Measurements from ENCODE around the gene GNA12. TPM values are rescaled to one million over a fixed set of nuclear protein-coding genes. Genes with fewer than 3 reads are reported as not detected.

The GNA12 gene
- total RNA-seq, 1 donor = 22.7 TPM

DNA sequence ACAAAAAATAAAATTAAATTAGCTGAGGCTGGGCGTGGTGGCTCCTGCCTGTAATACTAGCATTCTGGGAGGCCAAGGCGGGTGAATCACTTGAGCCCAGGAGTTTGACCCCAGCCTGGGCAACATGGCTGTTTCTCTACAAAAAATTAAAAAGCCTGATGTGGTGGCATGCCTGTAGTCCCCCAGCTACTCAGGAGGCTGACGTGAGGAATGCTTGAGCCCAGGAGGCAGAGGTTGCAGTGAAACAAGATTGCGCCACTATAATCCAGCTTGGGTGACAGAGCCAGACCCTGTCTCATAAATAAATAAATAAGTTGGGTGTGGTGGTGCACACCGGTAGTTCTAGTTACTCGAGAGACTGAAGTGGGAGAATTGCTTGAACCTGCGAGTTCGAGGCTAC is 65.1 kb downstream of the GNA12 start:
- Histone ChIP-seq H3K9me3 (ENCODE audit: low read depth, low read length) (no peaks in the 10 kb centered on the region), H3K4me1 (ENCODE audit: insufficient read depth, low read length) (peaks cover 17% of the 10 kb centered on the region), H3K4me3 (ENCODE audit: low read length) (no peak overlapping the region), H3K27me3 (ENCODE audit: insufficient read depth, low read length) (no peaks in the 10 kb centered on the region)

DNA sequence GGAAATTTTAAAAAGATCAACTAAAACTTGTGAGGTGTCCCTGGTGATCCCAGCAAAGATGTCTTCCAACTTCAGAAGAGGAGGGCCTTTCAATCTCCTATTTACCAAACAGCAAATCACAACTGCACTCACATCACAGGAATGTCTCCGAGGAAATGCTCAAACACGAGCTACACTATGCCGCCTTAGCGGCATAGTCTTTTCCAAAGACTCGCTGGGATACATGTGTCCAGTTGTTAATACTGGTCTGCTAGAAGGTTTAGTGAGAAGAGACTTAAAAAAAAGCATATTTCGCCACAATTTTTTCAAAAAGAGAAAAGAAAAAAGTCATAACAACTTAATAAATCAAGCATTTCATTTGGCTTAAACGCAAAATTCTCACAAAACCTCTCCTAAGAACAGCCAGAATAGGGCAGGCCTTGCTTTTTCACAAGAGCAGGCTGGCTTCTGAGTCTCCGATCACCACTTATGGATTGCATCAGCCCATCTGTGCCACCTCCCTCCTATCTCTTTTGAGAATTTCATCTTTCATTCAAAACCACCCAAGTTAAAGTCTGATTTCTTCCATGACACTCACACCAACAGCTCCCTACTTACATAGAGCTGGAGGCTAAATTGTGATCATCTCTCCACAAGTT is 66.1 kb downstream of the GNA12 start:
- no peaks in the 10 kb centered on the region for H3K9me3 ChIP-seq (ENCODE audit: low read depth, low read length)
- H3K27me3 ChIP-seq (ENCODE audit: insufficient read depth, low read length) = no peaks in the 10 kb centered on the region
- peaks cover 28% of the 10 kb centered on the region for H3K4me1 ChIP-seq (ENCODE audit: insufficient read depth, low read length)
- H3K4me3 ChIP-seq (ENCODE audit: low read length) = no peak overlapping the region

DNA sequence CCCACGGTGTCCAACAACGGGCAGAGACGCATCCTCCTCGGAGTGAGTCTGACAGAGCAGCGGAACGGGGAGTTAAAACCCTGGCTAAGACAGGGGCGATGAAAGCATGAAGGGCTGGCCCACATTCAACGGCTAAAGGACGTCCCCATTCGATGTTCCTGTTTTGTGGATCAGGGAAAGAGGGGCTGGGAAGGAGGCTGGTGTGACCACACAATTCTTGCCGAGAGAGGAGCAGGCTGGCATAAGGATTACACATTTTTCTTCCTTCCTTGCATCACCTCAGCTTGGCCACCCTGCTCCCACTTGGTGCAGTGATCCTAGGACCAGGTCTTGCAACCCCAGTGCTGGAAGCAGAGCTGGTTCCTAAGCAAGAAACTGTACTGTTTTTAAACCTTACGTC is 67.7 kb downstream of the GNA12 start:
- Histone ChIP-seq H3K4me1 (ENCODE audit: insufficient read depth, low read length) (peaks cover 40% of the 10 kb centered on the region), H3K9me3 (ENCODE audit: low read depth, low read length) (no peaks in the 10 kb centered on the region), H3K27me3 (ENCODE audit: insufficient read depth, low read length) (no peaks in the 10 kb centered on the region), H3K4me3 (ENCODE audit: low read length) (no peak overlapping the region)

DNA sequence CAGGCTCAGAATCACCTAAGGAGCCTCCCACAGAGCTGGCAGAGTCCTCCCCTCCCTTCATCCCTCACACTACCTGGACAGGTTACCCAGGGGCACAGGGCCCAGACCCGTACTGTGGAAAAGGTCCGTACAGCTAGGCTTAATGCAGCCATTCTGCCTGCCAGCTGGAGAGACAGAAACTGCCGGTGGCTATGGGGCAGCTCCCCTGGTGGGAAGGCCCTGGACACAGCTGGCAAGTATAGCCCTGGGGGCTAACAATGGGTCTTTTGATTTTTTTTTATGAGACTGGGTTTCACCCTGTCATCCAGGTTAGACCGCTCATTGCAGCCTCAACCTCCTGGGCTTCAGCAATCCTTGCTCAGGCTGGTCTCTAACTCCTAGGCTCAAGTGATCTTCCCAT is 68.3 kb downstream of the GNA12 start:
- no peaks in the 10 kb centered on the region for H3K9me3 ChIP-seq (ENCODE audit: low read depth, low read length)
- H3K4me1 ChIP-seq (ENCODE audit: insufficient read depth, low read length) = peaks cover 40% of the 10 kb centered on the region
- no peaks in the 10 kb centered on the region for H3K27me3 ChIP-seq (ENCODE audit: insufficient read depth, low read length)
- no peak overlapping the region for H3K4me3 ChIP-seq (ENCODE audit: low read length)

DNA sequence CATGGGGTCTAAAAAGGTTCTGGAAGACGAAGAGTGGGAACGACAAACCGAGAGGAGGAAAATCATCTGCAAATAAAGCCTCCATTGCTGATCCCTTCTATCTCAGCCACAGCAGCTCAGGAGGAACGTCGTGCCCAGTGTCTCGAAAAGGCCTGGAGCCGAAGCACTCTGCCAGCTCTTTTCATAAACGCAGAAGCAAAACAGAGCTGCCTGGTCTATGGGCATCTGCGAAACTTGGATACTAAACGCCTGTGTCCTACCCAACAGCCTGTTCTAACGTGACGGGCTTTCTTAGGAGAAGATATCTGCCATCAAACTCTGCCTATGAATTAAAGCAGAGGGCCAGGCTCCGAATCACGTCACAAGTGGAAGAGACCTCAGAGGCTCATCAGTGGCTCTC is 68.7 kb downstream of the GNA12 start:
- peaks cover 40% of the 10 kb centered on the region for H3K4me1 ChIP-seq (ENCODE audit: insufficient read depth, low read length)
- H3K4me3 ChIP-seq (ENCODE audit: low read length) = no peak overlapping the region
- H3K27me3 ChIP-seq (ENCODE audit: insufficient read depth, low read length) = no peaks in the 10 kb centered on the region
- no peaks in the 10 kb centered on the region for H3K9me3 ChIP-seq (ENCODE audit: low read depth, low read length)

DNA sequence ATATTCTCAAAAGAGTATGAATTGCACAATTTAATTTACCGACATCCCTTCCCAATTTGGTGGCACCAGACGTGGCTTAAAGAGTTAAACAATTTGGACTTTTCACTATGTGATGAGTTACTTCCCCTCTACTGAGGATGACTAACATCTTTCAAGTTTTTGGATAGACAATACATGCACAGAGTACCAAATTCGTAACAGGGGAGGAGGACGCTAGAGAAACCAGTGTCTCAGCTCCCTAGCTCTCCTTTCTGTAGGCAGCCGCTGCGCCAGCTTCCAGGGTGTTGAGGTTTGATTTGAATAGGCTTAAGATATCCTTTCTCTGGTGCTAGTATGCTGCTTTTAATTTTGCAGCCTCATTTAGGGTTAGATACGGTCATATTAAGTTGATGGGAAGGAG is 69.2 kb downstream of the GNA12 start:
- no peak overlapping the region for H3K4me3 ChIP-seq (ENCODE audit: low read length)
- no peaks in the 10 kb centered on the region for H3K27me3 ChIP-seq (ENCODE audit: insufficient read depth, low read length)
- peaks cover 40% of the 10 kb centered on the region for H3K4me1 ChIP-seq (ENCODE audit: insufficient read depth, low read length)
- H3K9me3 ChIP-seq (ENCODE audit: low read depth, low read length) = no peaks in the 10 kb centered on the region

DNA sequence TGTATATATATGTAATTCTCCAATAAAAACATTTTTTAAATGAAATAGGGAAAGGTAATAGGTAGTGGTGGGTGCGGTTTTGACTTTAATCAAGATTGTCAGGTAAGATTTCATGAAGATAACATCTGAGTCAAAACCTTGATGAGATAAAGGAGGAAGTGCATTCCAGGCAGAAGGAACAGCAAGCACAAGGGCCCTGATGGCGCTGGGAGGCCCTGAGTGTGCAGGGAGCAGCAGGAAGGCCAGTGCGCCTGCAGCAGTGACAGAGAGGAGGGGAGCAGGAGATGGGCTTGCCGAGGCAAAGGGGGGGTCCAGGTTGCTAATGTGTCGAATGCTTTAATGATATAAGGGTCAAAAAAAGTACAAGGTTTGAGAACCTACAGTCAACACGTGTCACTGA is 69.8 kb downstream of the GNA12 start:
- no peaks in the 10 kb centered on the region for H3K9me3 ChIP-seq (ENCODE audit: low read depth, low read length)
- no peaks in the 10 kb centered on the region for H3K27me3 ChIP-seq (ENCODE audit: insufficient read depth, low read length)
- no peak overlapping the region for H3K4me3 ChIP-seq (ENCODE audit: low read length)
- peaks cover 40% of the 10 kb centered on the region for H3K4me1 ChIP-seq (ENCODE audit: insufficient read depth, low read length)

DNA sequence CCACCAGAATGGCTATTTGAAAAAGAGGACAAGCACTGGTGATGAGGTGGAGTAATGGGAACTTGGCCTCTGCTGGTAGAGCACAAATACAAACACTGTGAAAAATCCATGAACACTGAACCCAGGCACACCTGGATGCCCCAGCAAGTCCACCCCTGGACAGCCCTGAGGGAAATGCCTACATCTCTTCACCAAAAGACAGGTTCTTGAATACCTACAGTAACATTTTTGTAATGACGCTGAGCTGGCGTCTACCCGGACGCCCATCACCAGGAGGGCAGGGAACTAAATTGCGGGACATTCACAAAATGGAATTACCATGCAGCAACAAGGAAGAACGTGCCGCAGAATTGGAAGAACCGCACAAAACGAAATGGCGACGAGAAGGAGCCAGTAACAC is 70.5 kb downstream of the GNA12 start:
- Histone ChIP-seq H3K9me3 (ENCODE audit: low read depth, low read length) (no peaks in the 10 kb centered on the region), H3K27me3 (ENCODE audit: insufficient read depth, low read length) (no peaks in the 10 kb centered on the region), H3K4me1 (ENCODE audit: insufficient read depth, low read length) (peaks cover 40% of the 10 kb centered on the region), H3K4me3 (ENCODE audit: low read length) (no peak overlapping the region)

DNA sequence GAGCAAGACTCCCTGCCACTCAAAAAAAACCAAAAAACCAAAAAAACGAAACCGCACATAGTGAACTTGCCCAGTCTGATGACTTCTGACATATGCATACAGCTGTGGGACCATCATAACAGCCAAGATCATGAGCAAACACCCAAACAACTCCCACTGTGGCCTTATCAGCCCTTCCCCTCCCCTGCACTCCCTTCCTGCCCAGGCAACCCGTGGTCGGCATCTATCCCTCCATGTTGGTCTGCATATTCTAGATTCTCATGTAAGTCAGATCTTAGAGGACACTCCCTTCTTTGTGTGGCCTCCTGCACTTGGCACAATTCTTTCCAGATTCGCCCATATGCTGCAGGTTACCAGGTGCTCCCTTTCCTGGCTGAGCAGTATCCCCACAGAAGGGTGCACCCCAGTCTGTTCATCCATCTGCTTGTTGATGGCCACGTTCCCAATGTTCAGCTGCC is 72.8 kb downstream of the GNA12 start:
- Histone ChIP-seq H3K4me1 (ENCODE audit: insufficient read depth, low read length) (peaks cover 40% of the 10 kb centered on the region), H3K4me3 (ENCODE audit: low read length) (no peak overlapping the region), H3K9me3 (ENCODE audit: low read depth, low read length) (no peaks in the 10 kb centered on the region), H3K27me3 (ENCODE audit: insufficient read depth, low read length) (no peaks in the 10 kb centered on the region)

DNA sequence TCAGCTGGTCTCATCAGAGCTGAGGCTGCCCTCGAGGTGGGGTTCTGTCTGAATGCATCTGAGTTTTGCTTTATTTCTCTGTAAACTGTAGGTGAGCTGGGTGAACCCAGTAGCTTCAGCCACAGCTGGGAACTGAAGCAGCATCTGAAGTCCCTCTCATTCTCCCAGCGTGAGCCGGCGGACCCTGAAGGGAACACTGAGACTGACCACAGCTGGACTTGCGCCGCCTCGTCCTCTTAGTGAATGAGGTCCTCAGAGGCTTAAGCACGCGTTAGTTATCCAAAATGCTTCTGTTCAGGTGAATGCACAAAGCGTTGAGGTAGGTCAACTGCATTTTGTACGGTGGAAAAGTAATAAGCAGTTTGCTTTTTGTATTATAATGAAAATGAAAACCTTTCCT is 79.5 kb downstream of the GNA12 start:
- Histone ChIP-seq H3K27me3 (ENCODE audit: insufficient read depth, low read length) (no peaks in the 10 kb centered on the region), H3K4me3 (ENCODE audit: low read length) (no peak overlapping the region), H3K9me3 (ENCODE audit: low read depth, low read length) (no peaks in the 10 kb centered on the region), H3K4me1 (ENCODE audit: insufficient read depth, low read length) (peaks cover 19% of the 10 kb centered on the region)

DNA sequence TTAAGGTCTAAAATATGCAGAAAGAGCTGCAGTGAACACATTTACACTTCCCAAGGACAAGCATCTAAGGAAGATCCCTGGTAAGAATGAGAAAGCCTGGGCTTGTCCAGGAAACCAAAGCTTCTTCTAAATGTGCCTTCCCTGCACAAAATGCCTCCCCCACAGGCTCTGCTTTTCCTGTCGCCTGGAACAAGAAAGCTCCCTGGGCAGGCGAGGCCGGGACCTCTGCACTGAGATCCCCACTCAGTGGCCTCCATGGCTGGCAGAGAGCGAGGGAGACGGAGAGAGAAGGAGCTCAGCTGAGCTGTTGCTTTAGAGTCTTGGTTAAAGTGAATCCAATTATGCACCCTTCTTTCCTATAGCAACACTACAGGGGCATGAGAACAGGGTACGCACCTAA is 80.5 kb downstream of the GNA12 start:
- Histone ChIP-seq H3K4me3 (ENCODE audit: low read length) (no peak overlapping the region), H3K9me3 (ENCODE audit: low read depth, low read length) (no peaks in the 10 kb centered on the region), H3K27me3 (ENCODE audit: insufficient read depth, low read length) (no peaks in the 10 kb centered on the region), H3K4me1 (ENCODE audit: insufficient read depth, low read length) (peaks cover 29% of the 10 kb centered on the region)

DNA sequence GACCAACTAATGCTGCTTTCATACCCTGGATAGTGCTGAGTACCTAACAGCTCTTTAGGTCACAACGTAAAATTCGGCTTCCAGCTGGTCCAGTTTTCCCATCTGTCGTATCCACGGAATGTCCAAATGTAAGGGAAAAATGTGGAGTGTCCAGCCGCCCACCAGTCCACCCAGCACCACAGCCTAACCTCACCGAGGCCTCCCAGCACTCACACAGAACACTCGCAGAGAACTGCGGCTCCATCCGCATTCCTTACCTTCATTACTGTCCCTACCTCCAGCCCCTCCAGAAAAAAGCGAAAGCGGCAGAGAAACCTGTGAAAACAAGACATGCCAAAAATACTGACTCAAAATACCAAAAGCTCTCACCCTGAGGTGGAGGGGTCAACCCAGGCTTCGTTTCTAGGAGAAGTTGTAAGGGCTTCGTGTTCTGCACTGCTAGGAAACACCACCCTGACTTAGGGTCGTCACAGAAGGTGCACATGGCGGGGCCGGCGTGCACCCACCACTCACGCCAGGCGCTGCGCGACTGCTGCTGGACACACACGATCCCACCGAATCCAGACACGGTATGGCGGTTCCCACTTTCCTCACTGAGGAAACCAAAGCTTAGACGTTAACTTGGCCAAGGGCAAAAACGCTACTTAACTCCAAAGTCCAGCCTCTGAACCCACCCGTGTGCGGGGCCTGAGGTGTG is 82.2 kb downstream of the GNA12 start:
- Histone ChIP-seq H3K4me3 (ENCODE audit: low read length) (no peak overlapping the region), H3K9me3 (ENCODE audit: low read depth, low read length) (no peaks in the 10 kb centered on the region), H3K27me3 (ENCODE audit: insufficient read depth, low read length) (no peaks in the 10 kb centered on the region), H3K4me1 (ENCODE audit: insufficient read depth, low read length) (peaks cover 45% of the 10 kb centered on the region)

DNA sequence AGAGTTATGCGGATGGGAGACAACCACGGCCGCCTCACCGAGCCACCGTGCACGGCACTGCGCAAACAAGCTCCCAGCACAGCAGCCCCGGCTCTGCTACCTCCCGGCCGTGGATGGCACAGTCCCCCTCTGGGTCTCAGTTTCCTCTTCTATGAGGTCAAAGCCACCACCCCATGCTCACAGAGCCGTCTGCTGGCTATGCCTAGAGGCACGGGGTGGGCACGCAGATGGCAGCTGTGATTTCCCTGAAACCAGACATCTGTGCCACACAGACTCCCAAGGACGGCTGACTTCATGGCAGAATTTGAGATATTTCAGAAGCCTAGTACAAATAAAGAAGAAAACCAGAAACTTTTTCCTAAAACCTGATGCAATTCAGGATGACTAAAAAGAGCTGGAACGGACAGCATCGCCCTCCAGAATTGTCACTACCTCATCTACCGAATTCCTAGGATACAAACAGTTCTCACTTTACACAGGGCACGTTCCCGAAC is 82.9 kb downstream of the GNA12 start:
- no peaks in the 10 kb centered on the region for H3K9me3 ChIP-seq (ENCODE audit: low read depth, low read length)
- H3K4me3 ChIP-seq (ENCODE audit: low read length) = no peak overlapping the region
- peaks cover 51% of the 10 kb centered on the region for H3K4me1 ChIP-seq (ENCODE audit: insufficient read depth, low read length)
- H3K27me3 ChIP-seq (ENCODE audit: insufficient read depth, low read length) = no peaks in the 10 kb centered on the region

DNA sequence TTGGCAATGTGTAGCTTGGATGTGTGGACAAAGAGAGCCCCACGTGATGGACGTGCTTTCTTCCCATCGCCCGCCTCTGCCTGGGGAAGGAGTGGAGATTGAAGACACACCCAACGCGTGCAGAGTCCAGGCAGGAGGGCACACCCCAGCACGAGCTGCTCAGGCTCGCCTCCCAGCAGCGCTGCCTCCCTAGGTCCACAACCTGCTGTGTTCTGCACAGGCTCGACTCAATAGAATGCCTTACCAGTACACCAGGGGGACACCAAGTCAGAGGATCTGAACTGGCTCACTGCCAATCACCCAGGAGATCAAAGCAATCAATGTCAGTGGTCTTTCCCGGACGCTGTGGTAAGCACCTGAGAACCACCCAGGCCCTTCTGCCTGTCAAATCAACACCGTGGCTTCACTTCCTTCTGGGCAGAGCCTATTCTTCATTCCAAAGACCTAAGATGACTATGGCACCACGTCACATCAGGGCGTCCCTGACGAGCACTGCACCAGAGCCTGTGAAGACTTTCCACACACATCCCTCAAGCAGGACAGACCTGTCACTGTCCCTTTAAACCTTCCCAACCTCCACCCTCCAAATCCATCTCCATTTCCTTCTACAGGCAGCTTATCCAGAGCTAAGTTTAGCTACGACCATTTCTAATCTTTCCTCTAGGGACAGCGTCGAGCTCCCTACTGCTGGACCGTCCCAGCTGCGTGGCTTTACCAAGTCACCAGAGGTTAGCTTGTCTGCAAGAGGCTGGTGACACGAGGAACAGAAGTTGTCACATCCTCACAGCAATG is 83.8 kb downstream of the GNA12 start:
- H3K27me3 ChIP-seq (ENCODE audit: insufficient read depth, low read length) = no peaks in the 10 kb centered on the region
- peaks cover 51% of the 10 kb centered on the region for H3K4me1 ChIP-seq (ENCODE audit: insufficient read depth, low read length)
- H3K4me3 ChIP-seq (ENCODE audit: low read length) = no peak overlapping the region
- no peaks in the 10 kb centered on the region for H3K9me3 ChIP-seq (ENCODE audit: low read depth, low read length)

DNA sequence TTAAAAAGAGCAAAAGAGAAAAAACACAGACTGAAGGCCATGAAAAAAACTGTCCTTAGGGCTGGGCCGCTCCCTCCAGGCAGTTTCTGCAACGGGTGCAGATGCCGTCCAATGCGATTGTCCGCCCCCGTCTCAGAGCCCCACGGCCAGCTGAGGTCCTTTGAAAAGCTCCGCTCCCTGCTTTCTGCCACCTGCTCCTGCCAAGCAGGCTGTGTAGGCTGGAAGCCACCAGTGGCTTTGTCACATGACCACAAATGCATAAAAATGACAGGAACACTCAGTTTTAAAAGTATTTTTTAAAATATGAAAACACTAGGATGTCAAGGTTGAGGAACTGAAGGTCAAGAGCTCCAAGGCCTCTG is 84.4 kb downstream of the GNA12 start:
- Histone ChIP-seq H3K4me1 (ENCODE audit: insufficient read depth, low read length) (peaks cover 51% of the 10 kb centered on the region), H3K9me3 (ENCODE audit: low read depth, low read length) (no peaks in the 10 kb centered on the region), H3K27me3 (ENCODE audit: insufficient read depth, low read length) (no peaks in the 10 kb centered on the region), H3K4me3 (ENCODE audit: low read length) (no peak overlapping the region)
